PC-3 (cell line): Measurements from ENCODE around the gene CAMK1D. TPM values are rescaled to one million over a fixed set of nuclear protein-coding genes. Genes with fewer than 3 reads are reported as not detected.

ENCODE experiments used
- ATAC-seq: fragments of 200-7000 bp; cut with Tn5 transposase; 2 replicates; pipeline ENCODE4 v1.9.1; 2020; ENCODE audit warnings: mild to moderate bottlenecking, moderate library complexity
- BruUV-seq: library from RNA; stranded (reverse); fragments of 400-500 nt; replicated peaks from 2 replicates; lab custom pipeline; 2021; lab: Mats Ljungman, UMichigan
- CTCF ChIA-PET: fragments of 300-600 bp; sonication (Branson Sonifier 250); formaldehyde crosslinking; loops from one replicate; lab custom pipeline; 2022; ENCODE audit warnings: antibody characterized with exemption; lab: Charles Lee
- POLR2A ChIA-PET: fragments of 300-600 bp; sonication (Branson Sonifier 250); formaldehyde crosslinking; loops from one replicate; lab custom pipeline; 2022; ENCODE audit warnings: antibody characterized with exemption; ENCODE audit not compliant: unreplicated experiment; lab: Charles Lee
- DNase-seq: peaks from one replicate; pipeline ENCODE4 v3.0.0-alpha.2; 2015
- H2AFZ ChIP-seq: fragments of 300-600 bp; sonication (generic); 2 replicates; pipeline ENCODE4 v1.6.0; 2016; ENCODE audit warnings: antibody characterized with exemption, low read length
- H3F3A ChIP-seq: fragments of 300-600 bp; sonication (generic); one replicate; pipeline ENCODE4 v1.6.0; 2017; ENCODE audit warnings: antibody characterized with exemption, low read length, control low read depth, mild to moderate bottlenecking; ENCODE audit not compliant: unreplicated experiment
- H3K27ac ChIP-seq: fragments of 300-600 bp; sonication (generic); 2 replicates; pipeline ENCODE4 v1.5.1; 2016; ENCODE audit warnings: mild to moderate bottlenecking, low read length
- H3K27me3 ChIP-seq: fragments of 300-600 bp; sonication (generic); 2 replicates; pipeline ENCODE4 v1.6.1; 2016; ENCODE audit warnings: low read length, mixed read lengths
- H3K36me3 ChIP-seq: fragments of 300-600 bp; sonication (generic); 2 replicates; pipeline ENCODE4 v1.6.1; 2016; ENCODE audit warnings: low read depth, mixed run types, low read length, mixed read lengths
- H3K4me1 ChIP-seq: fragments of 300-600 bp; sonication (generic); 2 replicates; pipeline ENCODE4 v1.5.1; 2016; ENCODE audit warnings: low read length; ENCODE audit not compliant: insufficient read depth
- H3K4me2 ChIP-seq: fragments of 300-600 bp; sonication (generic); 2 replicates; pipeline ENCODE4 v1.6.0; 2016; ENCODE audit warnings: low read length
- H3K4me3 ChIP-seq: fragments of 300-600 bp; sonication (generic); 2 replicates; pipeline ENCODE4 v1.5.1; 2016; ENCODE audit warnings: mild to moderate bottlenecking, low read length, mixed read lengths
- H3K79me2 ChIP-seq: fragments of 300-600 bp; sonication (generic); 2 replicates; pipeline ENCODE4 v1.6.1; 2017; ENCODE audit warnings: low read length, mixed read lengths
- H3K9ac ChIP-seq: fragments of 300-600 bp; sonication (generic); 2 replicates; pipeline ENCODE4 v1.6.0; 2016; ENCODE audit warnings: mild to moderate bottlenecking, low read length
- H3K9me2 ChIP-seq: fragments of 300-600 bp; sonication (generic); replicated peaks from 2 replicates; pipeline ENCODE4 v1.6.1; 2016; ENCODE audit warnings: mixed run types, low read length, mixed read lengths
- H3K9me3 ChIP-seq: fragments of 300-600 bp; sonication (generic); 2 replicates; pipeline ENCODE4 v1.6.1; 2016; ENCODE audit warnings: low read length, mixed read lengths
- H4K20me1 ChIP-seq: fragments of 300-600 bp; sonication (generic); 2 replicates; pipeline ENCODE4 v1.6.1; 2016; ENCODE audit warnings: low read length, mixed read lengths
- CTCF ChIP-seq: fragments of 300-600 bp; sonication (generic); conservative IDR thresholded peaks from 2 replicates; pipeline ENCODE4 v1.5.1; 2017; ENCODE audit warnings: antibody characterized with exemption, low read depth, mild to moderate bottlenecking, low read length
- EZH2 ChIP-seq: fragments of 300-600 bp; sonication (generic); IDR thresholded peaks from one replicate; pipeline ENCODE4 v1.6.1; 2017; ENCODE audit warnings: antibody characterized with exemption, mild to moderate bottlenecking, low read length; ENCODE audit not compliant: unreplicated experiment
- EZH2phosphoT487 ChIP-seq: fragments of 300-600 bp; sonication (generic); IDR thresholded peaks from 2 replicates; pipeline ENCODE4 v1.6.1; 2018; ENCODE audit warnings: mild to moderate bottlenecking, antibody characterized with exemption, low read length, borderline replicate concordance
- intact Hi-C: fragments of 100-400 bp; cut with micrococcal nuclease; formaldehyde crosslinking; loops from 2 replicates; pipeline ENCODE4 v1.9.0; 2023
- total RNA-seq: library from RNA; depleted of rRNA; stranded (reverse); fragments of >200 nt; gene quantifications from 2 replicates; pipeline ENCODE4 v1.2.3, GENCODE V29; 2014

CAMK1D gene
- total RNA-seq, 1 experiment from 2014 or later = 1.3 TPM

GRCh38 chr10:12743941-12744340, 394.6 kb downstream of the CAMK1D start:
- Histone ChIP-seq H3K36me3 (no peaks in the 10 kb centered on the region), H3F3A (no peaks in the 10 kb centered on the region), H3K27ac (no peak overlapping the region), H3K4me2 (no peak overlapping the region), H3K27me3 (no peaks in the 10 kb centered on the region), H3K79me2 (no peaks in the 10 kb centered on the region), H2AFZ (no peak overlapping the region), H3K4me3 (no peak overlapping the region), H4K20me1 (no peaks in the 10 kb centered on the region), H3K4me1 (no peaks in the 10 kb centered on the region), H3K9me3 (no peaks in the 10 kb centered on the region), H3K9ac (no peak overlapping the region), H3K9me2 (no peaks in the 10 kb centered on the region)
- intact Hi-C loops = no loop called here
- BruUV-seq = no TSS peak
- CTCF ChIA-PET = no interaction called here
- DNase-seq (no peak), ATAC-seq (no peak)
- TF ChIP-seq CTCF = no peak
- TF ChIP-seq EZH2phosphoT487 = no peak
- no peak for TF ChIP-seq EZH2
- POLR2A ChIA-PET = no interaction called here

- H3K27ac ChIP-seq = no peak overlapping the region
- no peaks in the 10 kb centered on the region for H3K27me3 ChIP-seq
- H3K4me1 ChIP-seq = no peaks in the 10 kb centered on the region
- ChIA-PET POLR2A (no interaction called here), CTCF (no interaction called here)
- no peak for TF ChIP-seq EZH2phosphoT487
- TF ChIP-seq EZH2 = no peak
- no peak for TF ChIP-seq CTCF
- no peaks in the 10 kb centered on the region for H3K36me3 ChIP-seq
- ATAC-seq (no peak), DNase-seq (no peak)
- no peaks in the 10 kb centered on the region for H3F3A ChIP-seq
- no peaks in the 10 kb centered on the region for H3K79me2 ChIP-seq
- no peak overlapping the region for H3K4me3 ChIP-seq
- no peaks in the 10 kb centered on the region for H3K9me2 ChIP-seq
- no peaks in the 10 kb centered on the region for H3K9me3 ChIP-seq
- H3K9ac ChIP-seq = no peak overlapping the region
- no TSS peak for BruUV-seq
- intact Hi-C loops = no loop called here
- H3K4me2 ChIP-seq = no peak overlapping the region
- H2AFZ ChIP-seq = no peak overlapping the region
- H4K20me1 ChIP-seq = no peaks in the 10 kb centered on the region
These were observed 398.8 kb downstream of the CAMK1D start for GRCh38 chr10:12748186-12748585.

- TF ChIP-seq EZH2phosphoT487 (no peak), CTCF (no peak), EZH2 (no peak)
- Histone ChIP-seq H3K79me2 (no peaks in the 10 kb centered on the region), H3K27ac (no peak overlapping the region), H3K36me3 (no peaks in the 10 kb centered on the region), H3K4me2 (no peak overlapping the region), H3K4me3 (no peak overlapping the region), H3F3A (no peaks in the 10 kb centered on the region), H3K27me3 (no peaks in the 10 kb centered on the region), H3K9me3 (no peaks in the 10 kb centered on the region), H4K20me1 (no peaks in the 10 kb centered on the region), H3K9ac (no peak overlapping the region), H2AFZ (no peak overlapping the region), H3K4me1 (no peaks in the 10 kb centered on the region), H3K9me2 (no peaks in the 10 kb centered on the region)
- no TSS peak for BruUV-seq
- ATAC-seq = no peak
- intact Hi-C loops = no loop called here
- CTCF ChIA-PET = no interaction called here
- no peak for DNase-seq
- POLR2A ChIA-PET = no interaction called here
These were observed 400.6 kb downstream of the CAMK1D start for GRCh38 chr10:12749760-12750478.
